GM23248 (cell line): ENCODE results near the gene SPATA32. TPM values are rescaled to one million over a fixed set of nuclear protein-coding genes. Genes with fewer than 3 reads are reported as not detected.
"Not testable (repeated sequence)": the region's sequence is repeated elsewhere in the genome, so short reads cannot be mapped to it uniquely, and the experiment has no call there.

ENCODE experiments used
- DNase-seq: peaks from one replicate; pipeline ENCODE4 v3.0.0-alpha.2; 2015
- H2AFZ ChIP-seq: fragments of 200-600 bp; sonication (generic); 2 replicates; pipeline ENCODE4 v1.6.1; 2016; ENCODE audit warnings: antibody characterized with exemption
- H3F3A ChIP-seq: fragments of 200-600 bp; sonication (generic); 2 replicates; pipeline ENCODE4 v1.6.1; 2016; ENCODE audit warnings: mild to moderate bottlenecking, antibody characterized with exemption, mixed run types; ENCODE audit not compliant: insufficient read depth
- H3K27ac ChIP-seq: fragments of 200-600 bp; sonication (generic); 2 replicates; pipeline ENCODE4 v1.5.1; 2016; ENCODE audit warnings: mild to moderate bottlenecking
- H3K27me3 ChIP-seq: fragments of 200-600 bp; sonication (generic); replicated peaks from 2 replicates; pipeline ENCODE4 v1.6.1; 2016; ENCODE audit warnings: mild to moderate bottlenecking; ENCODE audit not compliant: insufficient read depth
- H3K36me3 ChIP-seq: fragments of 200-600 bp; sonication (generic); 2 replicates; pipeline ENCODE4 v1.6.1; 2016; ENCODE audit warnings: low read depth, mild to moderate bottlenecking
- H3K4me1 ChIP-seq: fragments of 200-600 bp; sonication (generic); 2 replicates; pipeline ENCODE4 v1.6.1; 2016; ENCODE audit warnings: mild to moderate bottlenecking; ENCODE audit not compliant: insufficient read depth
- H3K4me2 ChIP-seq: fragments of 200-600 bp; sonication (generic); one replicate; pipeline ENCODE4 v1.6.1; 2016; ENCODE audit warnings: mild to moderate bottlenecking; ENCODE audit not compliant: unreplicated experiment
- H3K4me3 ChIP-seq: fragments of 200-600 bp; sonication (generic); 2 replicates; pipeline ENCODE4 v1.5.1; 2016; ENCODE audit warnings: mild to moderate bottlenecking
- H3K79me2 ChIP-seq: fragments of 200-600 bp; sonication (generic); 2 replicates; pipeline ENCODE4 v1.6.1; 2016; ENCODE audit warnings: mild to moderate bottlenecking; ENCODE audit not compliant: insufficient read depth
- H3K9ac ChIP-seq: fragments of 200-600 bp; sonication (generic); 2 replicates; pipeline ENCODE4 v1.6.1; 2016; ENCODE audit warnings: mild to moderate bottlenecking
- H3K9me2 ChIP-seq: fragments of 200-600 bp; sonication (generic); 2 replicates; pipeline ENCODE4 v1.6.1; 2016; ENCODE audit warnings: mixed run types, mild to moderate bottlenecking, moderate library complexity; ENCODE audit not compliant: insufficient read depth
- H3K9me3 ChIP-seq: fragments of 200-600 bp; sonication (generic); one replicate; pipeline ENCODE4 v1.6.1; 2017; ENCODE audit warnings: low read depth
- H4K20me1 ChIP-seq: fragments of 200-600 bp; sonication (generic); 2 replicates; pipeline ENCODE4 v1.6.0; 2016; ENCODE audit not compliant: insufficient read depth
- EZH2 ChIP-seq: fragments of 200-600 bp; sonication (generic); IDR thresholded peaks from 2 replicates; pipeline ENCODE4 v1.6.1; 2018; ENCODE audit warnings: antibody characterized with exemption, mild to moderate bottlenecking; ENCODE audit not compliant: insufficient read depth, poor library complexity, severe bottlenecking
- EZH2phosphoT487 ChIP-seq: fragments of 200-600 bp; sonication (generic); IDR thresholded peaks from 2 replicates; pipeline ENCODE4 v1.6.1; 2018; ENCODE audit warnings: antibody characterized with exemption, moderate library complexity, mild to moderate bottlenecking, low read depth; ENCODE audit not compliant: insufficient read depth
- WGBS, 2 experiments: methylation state at CpG; one replicate each; pipeline ENCODE4 v1.1.6; 2015 to 2017; ENCODE audit warnings: low lambda C conversion rate in 2 of 2, low coverage in 1 of 2; ENCODE audit errors: missing lambda C conversion rate in 2 of 2; 5-methylcytosine and 5-hydroxymethylcytosine counted together
- in situ Hi-C: fragments of 300-500 bp; cut with MboI; formaldehyde crosslinking; loops from 2 replicates; pipeline ENCODE4 v1.15.0; 2020
- polyA plus RNA-seq: library from polyadenylated mRNA; unstranded; fragments of >200 nt; fragmentation: Nextera tagmentation; extraction: Ambion mirVana; gene quantifications from 2 replicates; pipeline ENCODE4 v1.2.1, GENCODE V29; 2016
- total RNA-seq: library from RNA; depleted of rRNA; stranded (reverse); fragments of >200 nt; shearing (Covaris generic); gene quantifications from 2 replicates; pipeline ENCODE4 v1.2.3, GENCODE V29; 2014

The SPATA32 gene
- total and polyA plus RNA-seq, 2 experiments from 2014 or later, result not detected

- Histone ChIP-seq H3K4me1 (peaks cover 73% of the 10 kb centered on the region), H3K9me3 (no peaks in the 10 kb centered on the region), H3F3A (peaks cover 64% of the 10 kb centered on the region), H3K27ac (peak overlapping the region; percentile 92), H3K79me2 (peaks cover 85% of the 10 kb centered on the region), H3K9me2 (no peaks in the 10 kb centered on the region), H3K36me3 (no peaks in the 10 kb centered on the region), H2AFZ (no peak overlapping the region), H3K4me3 (no peak overlapping the region), H4K20me1 (no peaks in the 10 kb centered on the region), H3K27me3 (no peaks in the 10 kb centered on the region), H3K4me2 (peak overlapping the region; percentile 63), H3K9ac (peak overlapping the region; percentile 51)
- no peak for TF ChIP-seq EZH2
- TF ChIP-seq EZH2phosphoT487, result no peak
- DNase-seq, result no peak
- in situ Hi-C loops, result no loop called here
- 62 to 66% methylated on average over 5 of the region's 5 CpGs for WGBS, 2 experiments
Observed at GRCh38 chr17:45306623-45307022, 44.7 kb upstream of the SPATA32 start.

- Histone ChIP-seq H3K27ac (peak overlapping the region; percentile 92), H3K9me2 (no peaks in the 10 kb centered on the region), H4K20me1 (no peaks in the 10 kb centered on the region), H3K4me2 (peak overlapping the region; percentile 63), H3F3A (peaks cover 69% of the 10 kb centered on the region), H3K36me3 (no peaks in the 10 kb centered on the region), H3K27me3 (no peaks in the 10 kb centered on the region), H3K79me2 (peaks cover 85% of the 10 kb centered on the region), H3K9ac (peak overlapping the region; percentile 51), H3K4me1 (peaks cover 71% of the 10 kb centered on the region), H3K9me3 (no peaks in the 10 kb centered on the region), H2AFZ (no peak overlapping the region), H3K4me3 (no peak overlapping the region)
- in situ Hi-C loops, result no loop called here
- WGBS, 2 experiments, result 50 to 53% methylated on average over 4 of the region's 4 CpGs
- DNase-seq, result no peak
- no peak for TF ChIP-seq EZH2phosphoT487
- no peak for TF ChIP-seq EZH2
Observed at GRCh38 chr17:45306094-45306493, 44.2 kb upstream of the SPATA32 start.

- H4K20me1 ChIP-seq, result no peaks in the 10 kb centered on the region
- TF ChIP-seq EZH2, result no peak
- no peak for TF ChIP-seq EZH2phosphoT487
- WGBS, 2 experiments, result 32 to 33% methylated on average over 3 of the region's 3 CpGs
- peak overlapping the region; percentile 63 for H3K4me2 ChIP-seq
- peaks cover 68% of the 10 kb centered on the region for H3K4me1 ChIP-seq
- H3K27ac ChIP-seq, result peak overlapping the region; percentile 92
- peaks cover 72% of the 10 kb centered on the region for H3F3A ChIP-seq
- H3K9me2 ChIP-seq, result no peaks in the 10 kb centered on the region
- peak; percentile 88 for DNase-seq
- no peaks in the 10 kb centered on the region for H3K36me3 ChIP-seq
- H3K4me3 ChIP-seq, result no peak overlapping the region
- H3K27me3 ChIP-seq, result no peaks in the 10 kb centered on the region
- no peaks in the 10 kb centered on the region for H3K9me3 ChIP-seq
- H2AFZ ChIP-seq, result no peak overlapping the region
- peaks cover 85% of the 10 kb centered on the region for H3K79me2 ChIP-seq
- H3K9ac ChIP-seq, result peak overlapping the region; percentile 51; the same call in 1 of the 2 replicates
- in situ Hi-C loops, result no loop called here
Observed at GRCh38 chr17:45305530-45306087, 43.7 kb upstream of the SPATA32 start.

- Histone ChIP-seq H4K20me1 (no peaks in the 10 kb centered on the region), H3K9me2 (no peaks in the 10 kb centered on the region), H3K36me3 (peaks cover 6% of the 10 kb centered on the region; the same call in 1 of the 2 replicates), H3F3A (peaks cover 80% of the 10 kb centered on the region), H3K4me1 (peaks cover 76% of the 10 kb centered on the region), H3K9me3 (no peaks in the 10 kb centered on the region), H2AFZ (peak overlapping the region; percentile 20; the same call in 1 of the 2 replicates), H3K27me3 (no peaks in the 10 kb centered on the region), H3K4me2 (peak overlapping the region; percentile 72), H3K27ac (peak overlapping the region; percentile 69), H3K9ac (peak overlapping the region; percentile 41), H3K4me3 (peak overlapping the region; percentile 23), H3K79me2 (peaks cover 85% of the 10 kb centered on the region)
- DNase-seq, result peak; percentile 75
- TF ChIP-seq EZH2, result no peak
- TF ChIP-seq EZH2phosphoT487, result no peak
- in situ Hi-C loops, result no loop called here
- 20 to 24% methylated on average over 10 of the region's 10 CpGs for WGBS, 2 experiments
Observed at GRCh38 chr17:45302649-45303173, 40.8 kb upstream of the SPATA32 start.

- H3K9me2 ChIP-seq, H4K20me1 ChIP-seq, H3K27me3 ChIP-seq, DNase-seq, H3K36me3 ChIP-seq, H3K9me3 ChIP-seq, in situ Hi-C loops, H2AFZ ChIP-seq: not testable (repeated sequence)
- 37 to 41% methylated on average over 9 of the region's 9 CpGs for WGBS, 2 experiments
- H3K4me1 ChIP-seq, result peaks cover 73% of the 10 kb centered on the region
- H3K4me3 ChIP-seq, result peak overlapping the region; percentile 23
- H3F3A ChIP-seq, result peaks cover 79% of the 10 kb centered on the region
- H3K9ac ChIP-seq, result peak overlapping the region; percentile 41
- peak overlapping the region; percentile 69 for H3K27ac ChIP-seq
- H3K79me2 ChIP-seq, result peaks cover 88% of the 10 kb centered on the region
- H3K4me2 ChIP-seq, result peak overlapping the region; percentile 72
Observed at GRCh38 chr17:45302220-45302619, 40.3 kb upstream of the SPATA32 start.
